Measurements from ENCODE around the gene EHBP1L1.

- TF ChIP-seq, protein P1, sequence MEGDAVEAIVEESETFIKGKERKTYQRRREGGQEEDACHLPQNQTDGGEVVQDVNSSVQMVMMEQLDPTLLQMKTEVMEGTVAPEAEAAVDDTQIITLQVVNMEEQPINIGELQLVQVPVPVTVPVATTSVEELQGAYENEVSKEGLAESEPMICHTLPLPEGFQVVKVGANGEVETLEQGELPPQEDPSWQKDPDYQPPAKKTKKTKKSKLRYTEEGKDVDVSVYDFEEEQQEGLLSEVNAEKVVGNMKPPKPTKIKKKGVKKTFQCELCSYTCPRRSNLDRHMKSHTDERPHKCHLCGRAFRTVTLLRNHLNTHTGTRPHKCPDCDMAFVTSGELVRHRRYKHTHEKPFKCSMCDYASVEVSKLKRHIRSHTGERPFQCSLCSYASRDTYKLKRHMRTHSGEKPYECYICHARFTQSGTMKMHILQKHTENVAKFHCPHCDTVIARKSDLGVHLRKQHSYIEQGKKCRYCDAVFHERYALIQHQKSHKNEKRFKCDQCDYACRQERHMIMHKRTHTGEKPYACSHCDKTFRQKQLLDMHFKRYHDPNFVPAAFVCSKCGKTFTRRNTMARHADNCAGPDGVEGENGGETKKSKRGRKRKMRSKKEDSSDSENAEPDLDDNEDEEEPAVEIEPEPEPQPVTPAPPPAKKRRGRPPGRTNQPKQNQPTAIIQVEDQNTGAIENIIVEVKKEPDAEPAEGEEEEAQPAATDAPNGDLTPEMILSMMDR (IDR thresholded peaks at IDR 0.05): no peak
- TF ChIP-seq POLR2AphosphoS5 (IDR thresholded peaks at IDR 0.05): no peak
- TF ChIP-seq POLR2A (IDR thresholded peaks at IDR 0.05): no peak
- TF ChIP-seq EP300 (IDR thresholded peaks at IDR 0.05): no peak
Observed at GRCh38 chr11:65616575-65617001, 40.7 kb downstream of the EHBP1L1 start.
